Measurements from ENCODE around the gene CADM2. TPM values are rescaled to one million over a fixed set of nuclear protein-coding genes. Genes with fewer than 3 reads are reported as not detected.

The CADM2 gene
- total RNA-seq, 4 donors from 2014 or later = 0.13 to 2.1 (median 0.58) TPM

DNA sequence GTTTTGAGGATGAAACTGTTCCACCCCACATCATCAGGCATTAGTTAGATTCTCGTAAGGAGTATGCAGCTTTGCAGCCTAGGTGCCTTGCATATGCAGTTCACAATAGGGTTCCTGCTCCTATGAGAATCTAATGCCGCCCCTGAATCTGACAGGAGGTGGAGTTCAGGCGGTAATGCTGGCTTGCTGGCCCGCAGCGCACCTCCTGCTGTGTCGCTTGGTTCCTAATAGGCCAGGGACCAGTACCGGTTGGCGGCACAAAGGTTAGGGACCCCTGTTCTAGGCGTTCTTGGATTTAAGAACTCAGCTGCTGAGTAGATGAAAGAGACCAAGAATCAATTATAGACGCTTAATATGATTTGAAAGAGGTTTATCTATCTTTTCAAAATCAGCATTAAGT, 595.4 kb downstream of the CADM2 start:
- intact Hi-C loops (cut with DNase I; ENCODE audit: low total_unique reads) = no loop called here
- TF ChIP-seq POLR2A (IDR thresholded peaks at IDR 0.05) (no peak), CTCF (IDR thresholded peaks at IDR 0.05) (no peak)
- 71 to 83% methylated on average over 10 of the region's 10 CpGs for WGBS, 2 donors

DNA sequence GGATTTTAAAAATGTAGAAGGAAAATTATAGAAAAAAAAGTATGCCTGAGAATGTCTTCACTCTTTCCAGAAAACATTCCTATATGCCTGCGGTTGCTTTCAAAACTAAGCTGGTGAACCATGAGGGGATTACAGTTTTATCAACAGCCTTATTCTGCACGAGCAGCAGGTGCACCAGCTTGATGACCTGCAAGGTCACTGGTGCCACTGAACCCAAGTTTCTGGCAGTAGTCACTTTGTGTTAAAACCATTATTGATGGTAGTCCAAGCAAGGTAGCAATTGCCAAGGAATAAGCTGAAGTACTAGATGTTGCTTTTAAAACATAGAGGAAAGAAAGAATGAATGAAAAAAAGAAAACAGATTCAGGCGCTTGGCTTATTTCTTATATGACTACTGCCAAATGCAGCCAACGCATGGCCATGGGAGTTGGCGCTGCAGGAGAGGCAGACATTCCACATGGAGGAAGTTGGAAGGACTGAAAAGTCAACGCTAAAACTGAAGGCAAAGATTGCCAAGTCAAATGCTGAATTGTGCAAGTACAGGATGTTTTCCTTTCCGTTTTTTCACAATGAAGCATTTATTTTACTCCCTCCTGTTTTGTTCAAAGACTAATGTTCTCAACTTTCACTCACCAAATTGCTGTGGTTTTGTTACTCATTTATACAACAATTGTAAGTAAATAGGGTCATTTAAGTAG, 601.4 kb downstream of the CADM2 start:
- intact Hi-C loops (cut with DNase I; ENCODE audit: low total_unique reads) = no loop called here
- DNase-seq (ENCODE audit: low spot score in 2 of 2) = no peak
- no peak overlapping the region for H3K4me3 ChIP-seq (ENCODE audit: low read depth, poor library complexity, severe bottlenecking)
- 42 to 49% methylated on average over 7 of the region's 7 CpGs for WGBS, 2 donors
- no peak for TF ChIP-seq POLR2A (IDR thresholded peaks at IDR 0.05)
- TF ChIP-seq CTCF (IDR thresholded peaks at IDR 0.05) = no peak

More for the DNA sequence above, 595.4 kb downstream of the CADM2 start:
- DNase-seq (ENCODE audit: low spot score in 2 of 2) = no peak
- no peak overlapping the region for H3K4me3 ChIP-seq (ENCODE audit: low read depth, poor library complexity, severe bottlenecking)

- H3K4me3 ChIP-seq (ENCODE audit: low read depth, poor library complexity, severe bottlenecking) = no peak overlapping the region
- DNase-seq (ENCODE audit: low spot score in 2 of 2) = no peak
- WGBS, 2 donors = 12 to 17% methylated on average over 5 of the region's 5 CpGs
- no peak for TF ChIP-seq CTCF (IDR thresholded peaks at IDR 0.05)
- no peak for TF ChIP-seq POLR2A (IDR thresholded peaks at IDR 0.05)
- intact Hi-C loops (cut with DNase I; ENCODE audit: low total_unique reads) = no loop called here
Observed at GRCh38 chr3:85567071-85567676, 608.4 kb downstream of the CADM2 start.

DNA sequence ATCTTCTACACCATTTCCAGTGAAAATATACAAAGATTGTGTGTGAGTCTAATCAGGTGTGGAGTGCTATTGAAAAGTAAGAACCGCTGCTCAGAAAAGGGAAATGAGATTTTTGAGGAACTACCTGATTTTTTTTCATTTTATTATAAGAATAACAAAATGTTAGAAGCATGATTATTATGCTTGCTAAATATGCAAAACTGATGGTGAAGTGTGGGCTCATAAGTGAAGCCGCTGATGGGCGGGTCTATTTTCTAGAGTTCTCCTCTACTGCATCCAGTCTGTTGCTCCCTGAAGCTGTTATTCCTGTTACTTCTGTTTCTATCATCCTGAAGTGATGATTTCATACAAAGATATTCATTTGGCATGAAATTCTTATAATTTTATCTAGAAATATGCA, 612.0 kb downstream of the CADM2 start:
- WGBS, 2 donors = 83 to 87% methylated on average over 3 of the region's 3 CpGs
- no peak for DNase-seq (ENCODE audit: low spot score in 2 of 2)
- no peak overlapping the region for H3K4me3 ChIP-seq (ENCODE audit: low read depth, poor library complexity, severe bottlenecking)
- intact Hi-C loops (cut with DNase I; ENCODE audit: low total_unique reads) = no loop called here
- TF ChIP-seq POLR2A (IDR thresholded peaks at IDR 0.05) = no peak
- no peak for TF ChIP-seq CTCF (IDR thresholded peaks at IDR 0.05)

DNA sequence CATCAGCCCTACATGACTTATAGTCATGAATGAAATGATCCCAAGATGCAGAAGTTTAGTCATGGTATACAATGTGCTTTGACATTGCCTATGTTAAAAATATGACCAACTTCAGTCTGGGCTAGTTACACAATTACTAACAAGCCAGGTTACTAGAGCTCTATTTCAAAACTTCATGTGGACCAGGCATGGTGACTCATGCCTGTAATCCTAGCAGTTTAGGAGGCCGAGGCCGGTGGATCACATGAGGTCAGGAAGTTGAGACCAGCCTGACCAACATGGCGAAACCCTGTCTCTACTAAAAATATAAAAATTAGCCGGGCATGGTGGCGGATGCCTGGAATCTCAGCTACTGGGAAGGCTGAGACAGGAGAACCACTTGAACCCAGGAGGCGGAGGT, 613.0 kb downstream of the CADM2 start:
- WGBS, 2 donors = 90 to 94% methylated on average over 6 of the region's 6 CpGs
- TF ChIP-seq CTCF (IDR thresholded peaks at IDR 0.05) (no peak), POLR2A (IDR thresholded peaks at IDR 0.05) (no peak)
- intact Hi-C loops (cut with DNase I; ENCODE audit: low total_unique reads) = no loop called here
- no peak overlapping the region for H3K4me3 ChIP-seq (ENCODE audit: low read depth, poor library complexity, severe bottlenecking)
- DNase-seq (ENCODE audit: low spot score in 2 of 2) = no peak
